DMS 273 treated with DMSO at 0.1 percent for 48 hours (cell line): Measurements from ENCODE around the gene DNAJC5.
"Not testable (repeated sequence)": the region's sequence is repeated elsewhere in the genome, so short reads cannot be mapped to it uniquely, and the experiment has no call there.

Experiments
- DNase-seq: peaks from one replicate; lab custom pipeline; 2025; lab: John Stamatoyannopoulos, UW

Gene DNAJC5

GRCh38 chr20:63861365-63861934, 33.5 kb upstream of the DNAJC5 start, which contains the start of gene ABHD16B:
Gene ABHD16B, plus strand, starts transcription at chr20:63861498. Its CDS starts 43 bp downstream, at chr20:63861541.
- no peak for DNase-seq

GRCh38 chr20:63861981-63862901, 32.7 kb upstream of the DNAJC5 start:
- DNase-seq = no peak

GRCh38 chr20:63863021-63863797, 31.7 kb upstream of the DNAJC5 start:
- DNase-seq = no peak

- DNase-seq = no peak
These were observed 31.0 kb upstream of the DNAJC5 start for GRCh38 chr20:63863798-63864544.

- DNase-seq = no peak
These were observed 30.4 kb upstream of the DNAJC5 start for GRCh38 chr20:63864545-63864977.

- DNase-seq = peak; percentile 94
These were observed 29.8 kb upstream of the DNAJC5 start, which contains the start of gene TPD52L2 for GRCh38 chr20:63864978-63865640. Gene TPD52L2, plus strand, starts transcription at chr20:63865270. Its CDS starts 96 bp downstream, at chr20:63865366.

- DNase-seq = not testable (repeated sequence)
These were observed 27.9 kb upstream of the DNAJC5 start for GRCh38 chr20:63867042-63867441.

GRCh38 chr20:63868264-63868663, 26.7 kb upstream of the DNAJC5 start:
- DNase-seq = no peak

GRCh38 chr20:63873477-63873971, 21.4 kb upstream of the DNAJC5 start:
- no peak for DNase-seq

GRCh38 chr20:63874241-63874640, 20.7 kb upstream of the DNAJC5 start:
- not testable (repeated sequence) for DNase-seq

- no peak for DNase-seq
These were observed 18.4 kb upstream of the DNAJC5 start for GRCh38 chr20:63876489-63877036.

- no peak for DNase-seq
These were observed 17.0 kb upstream of the DNAJC5 start for GRCh38 chr20:63877755-63878470.

GRCh38 chr20:63878899-63879663, 15.8 kb upstream of the DNAJC5 start:
- no peak for DNase-seq

- DNase-seq = not testable (repeated sequence)
These were observed 14.0 kb upstream of the DNAJC5 start for GRCh38 chr20:63880901-63881300.

GRCh38 chr20:63881451-63882226, 13.3 kb upstream of the DNAJC5 start:
- no peak for DNase-seq

GRCh38 chr20:63882257-63883200, 12.4 kb upstream of the DNAJC5 start:
- DNase-seq = no peak

GRCh38 chr20:63883201-63883593, 11.7 kb upstream of the DNAJC5 start:
- no peak for DNase-seq
